Activated naive CD4-positive, alpha-beta T cell treated with Interleukin-2 at 50 U/mL for 16 hours (primary cell): ENCODE data around the gene ADM2.
"Not testable (repeated sequence)": the region's sequence is repeated elsewhere in the genome, so short reads cannot be mapped to it uniquely, and the experiment has no call there.

Source experiments
- DNase-seq: peaks from one replicate; pipeline ENCODE4 v3.0.0-alpha.2; 2020

Gene ADM2, protein sequence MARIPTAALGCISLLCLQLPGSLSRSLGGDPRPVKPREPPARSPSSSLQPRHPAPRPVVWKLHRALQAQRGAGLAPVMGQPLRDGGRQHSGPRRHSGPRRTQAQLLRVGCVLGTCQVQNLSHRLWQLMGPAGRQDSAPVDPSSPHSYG

DNA sequence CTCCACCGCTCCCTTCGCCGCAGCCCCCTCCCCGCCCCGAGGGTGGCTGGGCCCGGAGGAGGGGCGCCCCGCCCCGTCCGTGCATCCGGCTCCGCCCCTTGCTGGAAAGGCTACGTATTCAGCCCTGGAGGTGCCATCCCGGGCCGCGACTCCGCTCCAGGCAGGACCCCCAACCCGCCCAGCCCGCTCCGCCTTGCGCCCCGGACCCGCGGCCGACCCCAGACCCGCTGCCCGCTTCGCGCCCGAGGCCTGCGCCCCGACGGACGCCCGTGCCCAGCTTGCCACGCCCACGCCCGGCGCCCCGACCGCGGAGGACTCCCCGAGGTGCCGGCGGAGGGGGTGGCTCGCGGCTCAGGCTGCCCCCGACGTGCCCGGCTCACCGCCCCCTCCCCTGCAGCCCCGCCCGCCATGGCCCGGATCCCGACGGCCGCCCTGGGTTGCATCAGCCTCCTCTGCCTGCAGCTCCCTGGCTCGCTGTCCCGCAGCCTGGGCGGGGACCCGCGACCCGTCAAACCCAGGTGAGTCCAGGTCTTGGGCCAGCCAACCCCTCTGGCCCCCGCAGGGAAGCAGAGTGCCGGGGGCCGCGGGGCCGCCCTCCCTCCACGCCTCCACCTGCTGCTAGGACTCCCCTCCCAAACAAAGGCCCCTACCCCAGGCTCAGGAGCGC is at the start of gene ADM2:
Gene ADM2 (plus strand): TSS at position 104 of the 667 bp plus-strand sequence. CDS start 305 bp downstream, at position 409.
- peak; percentile 72 for DNase-seq

DNA sequence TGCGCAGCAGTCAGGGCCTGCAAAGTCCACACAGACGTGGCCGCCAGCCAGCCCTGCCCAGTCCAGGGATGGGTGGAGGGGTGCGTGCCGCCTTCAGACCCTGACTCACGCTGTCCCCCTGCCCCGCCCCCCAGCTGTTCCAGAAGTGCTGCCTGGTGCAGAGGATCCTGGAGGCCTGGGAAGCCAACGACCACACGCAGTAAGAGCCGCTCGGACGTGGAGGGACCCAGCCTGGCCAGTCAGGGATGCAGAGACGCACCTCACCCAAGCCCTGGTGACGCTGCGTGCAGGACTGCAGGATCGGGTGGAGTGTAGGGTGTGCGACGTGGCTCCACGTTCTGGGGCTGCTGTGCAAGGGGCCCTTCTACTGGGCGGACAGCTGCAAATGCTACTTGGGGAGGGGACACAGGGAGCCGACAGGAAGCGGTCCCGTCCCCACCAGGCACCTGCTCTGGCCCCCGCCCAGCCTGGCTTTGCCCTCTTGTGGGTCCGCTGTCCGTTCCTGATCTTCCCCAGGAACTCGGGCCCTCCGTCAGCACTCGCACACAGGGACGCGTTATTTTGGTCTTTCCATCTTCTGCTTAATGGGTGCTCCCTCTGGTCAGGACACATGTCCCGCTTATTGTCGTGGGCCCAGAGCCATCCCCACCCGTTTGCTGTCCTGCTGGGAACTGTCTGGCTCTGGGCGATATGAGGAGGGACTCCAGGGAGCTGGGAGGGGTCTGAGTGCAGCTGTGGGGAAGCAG is 49.0 kb upstream of the ADM2 start:
- DNase-seq = no peak

DNA sequence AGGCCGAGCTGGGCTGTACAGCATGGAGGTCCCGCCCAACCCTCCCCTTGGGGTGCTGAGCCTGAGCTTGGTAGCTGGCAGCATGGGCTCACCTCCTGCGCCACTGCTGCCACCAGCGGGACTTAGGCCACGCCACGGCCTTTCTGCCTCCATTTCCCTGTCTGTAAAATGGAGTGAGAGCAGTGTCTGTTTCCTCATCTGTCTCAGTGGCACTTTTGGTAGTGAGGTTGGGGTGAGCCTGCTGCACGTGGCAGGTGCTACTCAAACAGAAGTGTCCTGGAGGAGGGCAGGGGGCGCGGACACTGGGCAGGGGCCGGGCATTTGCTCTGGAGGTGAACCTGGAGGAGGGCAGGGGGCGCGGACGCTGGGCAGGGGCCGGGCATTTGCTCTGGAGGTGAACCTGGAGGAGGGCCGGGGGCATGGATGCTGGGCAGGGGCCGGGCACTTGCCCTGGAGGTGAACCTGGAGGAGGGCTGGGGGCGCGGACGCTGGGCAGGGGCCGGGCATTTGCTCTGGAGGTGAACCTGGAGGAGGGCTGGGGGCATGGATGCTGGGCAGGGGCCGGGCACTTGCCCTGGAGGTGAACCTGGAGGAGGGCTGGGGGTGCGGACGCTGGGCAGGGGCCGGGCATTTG is 48.3 kb upstream of the ADM2 start:
- DNase-seq = not testable (repeated sequence)

DNA sequence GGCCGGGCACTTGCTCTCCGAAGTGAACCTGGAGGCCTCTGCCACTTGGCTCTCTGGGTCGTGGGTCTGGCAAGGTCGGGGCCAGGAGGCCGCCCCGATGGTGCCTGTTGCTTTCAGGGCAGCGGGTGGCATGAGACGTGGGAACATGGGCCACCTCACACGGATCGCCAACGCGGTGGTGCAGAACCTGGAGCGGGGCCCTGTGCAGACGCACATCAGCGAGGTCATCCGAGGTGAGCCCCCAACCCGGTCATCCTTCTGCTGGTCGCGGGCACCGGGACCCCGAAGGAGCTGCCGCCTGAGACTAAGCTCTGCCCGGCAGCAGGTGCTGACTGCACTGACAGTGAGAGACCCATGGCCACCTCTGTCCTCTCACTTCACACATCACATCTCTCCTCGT is 46.5 kb upstream of the ADM2 start:
- DNase-seq = no peak

DNA sequence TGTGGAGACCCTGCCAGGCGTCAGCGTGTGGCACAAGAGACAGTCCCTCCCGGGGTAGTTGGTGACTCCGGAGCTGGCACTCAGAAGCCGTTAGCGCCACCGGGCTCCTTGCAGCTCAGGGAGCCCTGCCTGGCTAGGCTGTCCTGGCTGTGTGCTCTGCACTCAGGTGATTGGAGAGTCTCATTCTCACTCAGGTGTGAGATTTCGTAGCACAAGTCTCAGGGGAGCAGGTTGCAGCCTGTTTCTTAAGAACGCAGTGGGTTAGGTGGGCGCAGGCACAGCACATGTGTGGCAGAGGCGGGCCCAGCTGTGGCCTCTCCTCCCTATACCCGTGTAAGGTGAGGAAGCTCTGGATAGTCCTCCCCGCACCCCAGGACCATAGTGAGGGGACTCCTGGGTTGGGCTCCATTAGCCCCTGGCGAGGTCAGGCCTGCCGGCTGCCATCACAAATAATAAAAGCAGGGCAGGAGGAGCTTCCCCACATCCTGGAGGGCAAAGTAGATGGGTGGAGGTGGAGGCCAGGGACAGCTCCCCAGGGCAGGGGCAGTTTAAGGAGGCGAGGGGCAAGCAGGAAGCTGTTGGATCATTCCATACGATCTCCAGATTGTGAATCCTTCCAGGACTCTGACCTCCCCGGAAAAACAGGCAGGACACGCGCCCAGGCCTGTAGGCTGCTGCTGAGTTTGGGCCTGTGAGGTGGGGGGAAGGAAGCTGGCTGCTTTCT is 45.9 kb upstream of the ADM2 start:
- no peak for DNase-seq

DNA sequence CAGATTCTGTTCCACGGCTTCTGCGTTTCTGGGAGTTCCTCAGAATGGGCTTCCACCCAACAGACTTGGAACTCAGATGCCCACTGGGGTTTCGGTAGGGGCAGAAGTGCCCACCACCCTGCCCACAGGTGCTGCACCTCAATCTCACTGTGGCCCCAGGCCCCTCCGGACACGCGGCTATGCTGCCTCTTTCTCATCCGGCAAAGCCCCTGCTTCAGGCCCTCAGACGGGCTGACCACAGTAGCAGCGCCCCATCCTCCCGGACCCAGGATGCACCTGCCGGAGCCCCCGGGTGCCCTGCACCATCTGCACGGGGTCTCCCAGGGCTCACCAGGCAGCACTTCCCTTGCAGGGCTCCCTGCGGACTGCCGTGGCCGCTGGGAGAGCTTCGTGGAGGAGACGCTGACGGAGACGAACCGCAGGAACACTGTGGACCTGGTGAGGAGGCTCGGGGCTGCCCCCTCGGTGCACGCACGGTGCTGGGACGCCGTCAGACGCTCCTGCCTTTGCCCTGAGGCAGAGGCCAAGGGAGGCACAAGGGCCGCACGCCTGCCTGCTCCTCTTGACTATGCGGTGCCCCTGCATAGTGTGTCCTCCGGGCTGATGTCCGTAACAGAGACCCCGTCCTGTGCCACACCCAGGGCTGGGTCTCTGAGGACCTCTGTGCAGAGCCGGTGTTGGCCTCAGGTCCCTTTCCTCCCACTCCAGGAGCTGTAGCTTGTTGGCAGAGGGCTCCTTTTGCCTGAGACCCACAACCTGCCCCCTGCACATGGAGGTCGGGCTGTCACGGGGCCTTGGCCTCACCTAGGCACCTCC is 45.1 kb upstream of the ADM2 start:
- no peak for DNase-seq

DNA sequence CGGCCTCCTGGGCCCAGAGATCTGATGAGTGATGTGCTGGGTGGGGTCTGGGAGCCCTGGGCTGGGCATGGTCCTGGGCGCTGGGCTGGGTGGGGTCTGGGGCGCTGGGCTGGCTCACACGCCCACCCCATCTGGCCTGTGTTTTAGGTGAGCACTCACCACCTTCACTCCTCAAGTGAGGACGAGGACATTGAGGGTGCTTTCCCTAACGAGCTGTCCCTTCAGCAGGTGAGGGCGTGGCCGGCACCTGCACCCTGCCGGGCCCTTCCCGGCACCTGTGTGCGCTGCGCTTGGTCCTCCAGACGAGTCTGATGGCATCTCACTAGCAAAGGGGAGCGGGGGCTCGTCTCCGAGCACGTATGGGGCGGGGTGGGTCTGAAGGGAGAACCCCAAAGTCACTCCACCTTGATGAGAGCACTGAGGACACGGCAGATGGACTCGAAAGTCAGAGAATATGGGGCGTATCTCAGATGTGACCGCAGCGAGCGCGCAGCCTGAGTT is 44.5 kb upstream of the ADM2 start:
- no peak for DNase-seq

DNA sequence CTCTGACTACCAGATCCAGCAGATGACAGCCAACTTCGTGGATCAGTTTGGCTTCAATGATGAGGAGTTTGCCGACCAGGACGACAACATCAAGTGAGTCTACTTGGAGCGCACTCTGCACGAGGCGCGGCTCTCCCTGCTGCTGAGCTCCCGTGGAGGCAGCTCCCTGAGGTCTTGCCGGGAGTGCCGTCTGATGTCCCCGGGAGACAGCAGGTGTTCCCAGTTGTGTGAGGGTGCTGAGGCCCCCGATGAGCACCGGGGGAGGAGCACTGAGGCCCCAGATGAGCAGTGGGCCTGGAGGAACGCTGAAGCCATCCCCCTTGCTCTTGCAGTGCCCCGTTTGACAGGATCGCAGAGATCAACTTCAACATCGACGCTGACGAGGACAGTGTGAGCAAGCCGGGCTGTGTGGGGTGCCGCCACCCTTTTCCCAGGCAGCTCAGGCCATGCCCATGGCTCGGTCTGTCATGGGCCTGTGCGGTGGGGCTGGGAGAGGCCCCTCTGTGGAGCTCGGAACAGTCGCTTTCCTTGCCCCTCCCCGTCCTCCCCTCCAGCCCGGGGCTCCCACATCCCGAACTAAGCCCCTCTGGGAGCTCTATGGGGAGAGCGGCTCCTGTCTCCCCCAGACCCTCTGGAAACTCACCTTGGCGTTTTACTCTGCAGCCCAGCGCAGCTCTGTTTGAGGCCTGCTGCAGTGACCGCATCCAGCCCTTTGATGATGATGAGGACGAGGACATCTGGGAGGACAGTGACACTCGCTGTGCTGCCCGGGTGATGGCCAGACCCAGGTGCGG is 43.6 kb upstream of the ADM2 start:
- no peak for DNase-seq

DNA sequence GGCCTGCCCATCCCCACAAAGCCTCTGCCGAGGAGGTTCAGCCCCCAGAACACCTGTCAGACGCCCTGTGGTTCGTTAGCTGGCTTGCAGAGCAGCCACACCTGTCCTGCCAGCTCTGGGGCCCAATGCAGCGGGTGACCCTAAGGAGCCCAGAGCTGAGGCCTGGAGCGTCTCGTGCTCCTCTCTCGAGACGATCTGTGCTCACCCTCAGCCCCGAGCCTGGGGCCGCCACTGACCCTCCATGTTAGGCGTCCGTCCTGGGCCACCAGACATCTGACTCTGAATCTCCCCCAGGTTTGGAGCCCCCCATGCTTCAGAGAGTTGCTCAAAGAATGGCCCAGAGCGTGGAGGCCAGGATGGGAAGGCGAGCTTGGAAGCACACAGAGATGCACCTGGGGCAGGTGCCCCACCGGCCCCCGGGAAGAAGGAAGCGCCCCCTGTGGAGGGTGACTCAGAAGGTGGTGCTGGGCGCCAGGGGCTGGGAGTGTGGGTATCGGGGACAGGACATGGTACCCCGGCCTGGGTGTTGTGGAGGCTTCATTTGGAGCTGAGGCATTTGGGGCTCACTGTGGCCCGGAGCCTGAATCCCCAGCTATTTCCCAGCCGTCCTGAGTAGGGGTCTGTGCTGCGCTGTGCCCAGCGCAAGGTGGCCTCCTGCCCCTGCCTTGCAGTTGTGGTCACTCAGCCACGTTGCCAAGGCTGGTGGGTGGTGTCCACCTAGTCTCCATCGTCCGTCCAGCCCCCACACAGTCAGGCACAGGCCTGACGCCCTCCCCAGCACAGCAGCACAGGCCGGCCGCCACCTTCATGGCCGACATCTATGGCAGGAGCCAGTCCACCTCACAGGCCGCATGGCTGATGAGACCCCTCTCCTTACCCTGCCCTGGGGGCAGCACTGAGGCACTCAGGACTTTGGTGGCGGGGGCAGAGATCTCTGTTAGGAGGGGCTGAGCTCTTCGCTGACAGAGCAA is 42.8 kb upstream of the ADM2 start:
- DNase-seq = no peak

DNA sequence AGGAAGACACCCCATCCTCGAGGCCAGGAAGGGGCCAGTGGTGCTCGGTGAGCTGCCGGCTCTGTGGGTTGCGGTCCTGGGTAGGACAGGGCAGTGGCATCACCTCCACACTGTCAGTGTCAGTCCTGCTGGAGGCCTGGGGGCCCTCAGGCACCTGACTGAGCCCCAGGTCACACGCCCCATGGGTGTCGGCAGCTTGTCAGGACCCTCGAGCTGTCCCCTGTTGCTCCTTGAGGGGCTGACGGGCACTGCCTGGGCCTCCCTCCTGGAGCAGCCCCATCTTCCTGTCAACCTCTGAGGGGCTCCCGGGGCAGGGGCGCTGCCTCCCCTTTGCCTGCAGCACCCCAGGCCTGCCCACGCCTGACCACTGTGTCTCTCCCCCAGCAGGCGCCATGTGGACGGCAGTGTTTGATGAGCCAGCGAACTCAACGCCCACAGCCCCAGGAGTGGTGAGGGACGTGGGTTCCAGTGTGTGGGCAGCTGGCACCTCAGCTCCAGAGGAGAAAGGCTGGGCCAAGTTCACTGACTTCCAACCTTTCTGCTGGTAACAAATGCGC is 42.0 kb upstream of the ADM2 start:
- DNase-seq = no peak

DNA sequence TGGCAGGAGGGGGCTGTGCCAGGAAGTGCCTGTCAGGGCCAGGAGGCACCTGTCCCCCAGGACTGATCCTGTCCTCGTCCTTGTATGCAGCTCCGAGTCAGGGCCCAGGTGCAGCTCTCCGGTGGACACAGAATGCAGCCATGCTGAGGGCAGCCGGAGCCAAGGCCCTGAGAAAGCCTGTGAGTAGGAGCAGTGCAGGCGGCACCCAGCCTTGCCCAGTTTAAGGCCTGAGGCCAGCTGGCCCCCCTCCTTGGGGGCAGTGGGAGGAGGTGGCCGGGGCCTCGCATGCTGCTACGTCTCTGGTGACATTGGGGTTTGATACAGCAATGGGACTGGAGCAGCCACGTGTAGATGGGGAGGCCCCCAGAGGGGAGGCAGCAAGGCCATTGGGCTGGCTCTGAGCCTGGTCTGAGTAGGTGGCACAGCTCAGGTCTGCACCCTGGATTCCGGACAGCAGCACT is 41.4 kb upstream of the ADM2 start:
- DNase-seq = no peak

DNA sequence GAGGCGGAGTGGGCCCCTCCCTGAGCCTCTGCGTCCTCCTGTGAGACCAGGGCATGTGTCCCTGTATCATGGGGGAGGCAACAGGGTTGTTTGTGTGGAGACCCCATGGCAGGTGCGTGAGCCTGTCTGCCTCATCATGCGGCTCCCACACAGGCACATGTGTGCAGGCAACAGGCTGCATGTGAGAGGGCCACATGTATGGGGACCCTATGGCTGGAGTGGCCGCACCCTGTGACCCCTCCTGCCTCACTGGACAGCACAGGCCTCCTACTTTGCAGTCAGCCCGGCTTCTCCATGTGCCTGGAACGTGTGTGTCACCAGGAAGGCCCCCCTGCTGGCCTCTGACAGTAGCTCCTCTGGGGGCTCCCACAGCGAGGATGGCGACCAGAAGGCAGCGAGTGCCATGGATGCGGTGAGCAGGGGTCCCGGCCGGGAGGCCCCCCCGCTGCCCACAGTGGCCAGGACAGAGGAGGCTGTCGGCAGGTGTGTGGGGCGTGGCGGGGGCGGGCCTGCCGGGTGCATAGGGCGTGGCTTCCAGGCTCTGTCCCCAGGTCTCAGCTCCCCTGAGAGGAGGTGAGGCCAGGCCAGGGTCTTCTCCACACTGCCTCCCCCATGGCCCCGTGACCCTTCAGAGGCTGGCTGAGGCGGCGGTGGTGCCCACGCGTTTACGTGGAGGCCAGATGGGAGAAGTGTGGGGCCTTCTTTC is 40.6 kb upstream of the ADM2 start:
- DNase-seq = no peak

DNA sequence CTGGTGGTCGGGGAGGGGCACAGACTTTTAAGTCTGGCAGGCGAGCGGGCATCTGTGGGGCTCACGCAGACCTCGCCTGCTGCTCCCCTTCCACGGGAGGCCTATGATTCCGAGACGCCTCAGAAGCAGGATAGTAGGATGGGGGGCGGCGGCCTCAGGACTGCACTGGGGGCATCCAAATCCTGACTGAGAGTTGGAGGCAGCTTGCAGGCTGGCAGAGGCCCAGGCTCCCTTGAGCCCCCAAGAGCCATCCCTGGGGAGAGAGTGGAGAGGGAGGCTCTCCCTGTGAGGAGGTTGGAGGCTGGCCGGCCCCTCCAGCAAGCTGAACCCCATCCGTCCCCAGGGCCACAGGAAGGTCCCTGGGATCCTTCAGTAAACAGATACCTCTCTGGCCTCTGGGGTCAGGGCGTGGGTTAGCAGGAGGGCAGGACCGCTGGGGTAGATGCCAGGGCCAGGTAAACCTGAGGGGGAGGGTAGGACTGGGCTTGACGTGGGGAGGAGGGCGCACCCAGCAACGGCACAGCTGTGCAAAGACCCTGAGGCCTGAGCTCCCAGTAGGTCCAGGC is 39.8 kb upstream of the ADM2 start:
- no peak for DNase-seq

DNA sequence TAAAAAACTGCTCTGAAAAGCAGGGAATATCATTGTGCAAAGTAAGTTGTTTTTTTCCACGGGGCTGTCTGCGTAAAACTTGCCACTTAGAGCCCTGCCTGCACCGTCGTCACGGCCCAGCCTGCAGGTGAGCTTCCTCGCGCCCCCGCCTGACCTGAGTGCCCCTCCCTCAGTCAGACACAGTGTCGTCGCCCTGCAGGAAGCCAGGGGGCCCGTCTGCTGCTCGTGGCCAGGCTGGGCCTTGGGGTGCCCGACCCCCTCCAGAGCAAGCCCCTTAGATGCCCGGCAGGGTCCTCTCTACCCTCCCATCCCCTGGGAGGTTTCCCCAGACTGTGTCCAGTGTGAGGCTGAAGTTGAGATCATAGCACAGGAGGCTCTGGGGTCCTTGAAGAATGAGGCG is 38.1 kb upstream of the ADM2 start:
- DNase-seq = no peak

DNA sequence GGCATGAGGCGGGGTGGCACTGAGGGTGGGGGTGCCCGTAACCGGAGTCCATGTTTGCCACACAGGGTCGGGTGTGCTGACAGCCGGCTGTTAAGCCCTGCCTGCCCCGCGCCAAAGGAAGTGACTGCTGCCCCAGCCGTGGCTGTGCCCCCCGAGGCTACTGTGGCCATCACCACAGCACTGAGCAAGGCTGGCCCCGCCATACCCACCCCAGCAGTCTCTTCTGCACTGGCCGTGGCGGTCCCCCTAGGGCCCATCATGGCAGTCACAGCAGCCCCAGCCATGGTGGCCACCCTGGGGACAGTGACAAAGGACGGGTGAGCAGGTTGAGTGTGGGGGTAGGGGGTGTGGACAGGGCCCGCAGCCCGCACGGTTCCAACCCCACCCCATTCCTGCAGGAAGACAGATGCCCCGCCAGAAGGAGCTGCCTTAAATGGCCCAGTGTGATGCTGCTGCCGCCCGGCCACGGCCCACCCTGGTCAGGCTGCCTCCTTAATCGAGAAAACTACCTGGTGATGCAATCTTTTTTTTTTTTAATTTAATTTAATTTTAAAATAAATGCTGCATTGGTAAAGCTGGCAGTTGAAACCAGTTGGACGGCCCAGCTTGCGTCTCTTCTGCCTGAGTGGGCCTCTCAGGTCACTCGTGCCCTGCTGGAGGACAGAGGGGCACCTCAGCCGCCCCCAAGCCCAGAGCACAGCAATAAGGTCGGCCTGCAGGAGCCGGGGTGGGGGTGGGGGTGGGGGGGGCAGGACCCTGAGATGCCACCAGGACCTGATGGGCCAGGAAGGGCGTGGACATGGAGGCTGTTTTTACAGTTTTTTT is 37.3 kb upstream of the ADM2 start:
- no peak for DNase-seq

DNA sequence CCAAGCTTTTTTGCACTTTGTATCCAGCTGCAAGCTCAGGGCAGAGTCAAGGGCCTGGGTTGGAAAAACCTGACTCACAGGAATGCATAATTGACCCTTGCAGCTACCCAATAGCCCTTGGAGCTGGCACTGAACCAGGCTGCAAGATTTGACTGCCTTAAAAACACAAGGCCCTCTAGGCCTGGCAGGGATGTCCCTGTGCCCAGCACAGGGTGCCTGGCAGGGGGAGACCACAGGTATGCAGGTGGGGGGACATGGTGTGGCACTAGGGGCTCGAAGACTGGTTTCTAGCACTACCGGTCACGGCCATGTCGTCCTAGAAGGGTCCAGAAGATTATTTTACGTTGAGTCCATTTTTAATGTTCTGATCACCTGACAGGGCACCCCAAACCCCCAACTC is 36.7 kb upstream of the ADM2 start:
- no peak for DNase-seq

DNA sequence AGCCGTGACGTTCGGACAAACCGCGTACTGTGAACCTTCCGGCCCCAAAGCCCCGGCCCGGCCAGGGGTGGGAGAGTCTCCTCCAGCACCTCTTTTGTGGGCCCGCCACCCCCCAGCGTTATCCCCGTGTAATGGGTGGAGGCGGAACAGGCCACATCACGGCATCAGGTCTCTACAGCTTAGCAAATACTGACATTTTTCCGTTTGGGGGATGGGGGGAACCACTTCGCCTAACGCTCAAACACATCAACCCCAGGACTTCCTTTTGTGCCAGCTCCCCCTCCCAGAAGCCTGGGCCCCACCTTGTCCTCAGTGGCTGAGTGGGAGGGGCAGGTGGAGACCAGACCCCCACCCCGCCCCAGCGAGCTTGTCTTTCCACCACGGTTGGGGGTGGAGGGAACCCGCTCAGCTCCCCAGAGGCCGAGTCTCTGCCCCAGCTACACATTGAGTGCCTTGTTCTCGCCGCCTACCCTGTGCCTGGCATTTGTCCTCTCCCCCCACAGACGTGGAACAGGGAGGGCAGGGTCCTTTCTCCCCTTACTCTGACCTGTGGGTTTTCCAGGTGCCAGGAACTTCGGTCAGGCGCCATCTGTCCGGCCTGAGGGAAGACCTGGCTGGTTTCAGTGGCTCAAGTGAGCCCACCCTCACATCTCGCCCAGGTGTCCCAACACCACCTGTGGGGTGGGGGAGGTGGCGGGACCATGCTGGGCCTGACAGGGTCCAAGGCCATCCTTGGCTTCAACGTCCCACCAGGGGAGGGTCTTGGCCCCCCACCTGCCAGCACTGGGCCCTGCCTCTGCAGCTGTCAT is 36.1 kb upstream of the ADM2 start:
- DNase-seq = no peak
